Activated CD4-positive, alpha-beta T cell treated with anti-CD3 and anti-CD28 coated beads, Interleukin-2, amount 10 ng/mL, durations not matched to agents 7 days and 5 days (primary cell): ENCODE data around the gene CPHXL2. TPM values are rescaled to one million over a fixed set of nuclear protein-coding genes. Genes with fewer than 3 reads are reported as not detected.

ENCODE experiments used
- CTCF ChIA-PET: fragments of 350-600 bp; sonication (Branson Sonifier 250); formaldehyde crosslinking; loops from one replicate; lab custom pipeline; 2021; ENCODE audit warnings: antibody characterized with exemption; lab: Charles Lee
- POLR2A ChIA-PET: fragments of 350-600 bp; sonication (Branson Sonifier 250); formaldehyde crosslinking; loops from one replicate; lab custom pipeline; 2021; ENCODE audit warnings: antibody characterized with exemption; lab: Charles Lee
- DNase-seq: peaks from one replicate; pipeline ENCODE4 v3.0.0-alpha.2; 2020
- H3K27ac Mint-ChIP-seq: one replicate; pipeline ENCODE4 v1.8.0; 2021; ENCODE audit warnings: mild to moderate bottlenecking, moderate library complexity, mixed read lengths
- H3K27me3 Mint-ChIP-seq: one replicate; pipeline ENCODE4 v1.8.0; 2021; ENCODE audit warnings: mixed read lengths
- H3K36me3 Mint-ChIP-seq: one replicate; pipeline ENCODE4 v1.8.0; 2021; ENCODE audit warnings: low read depth, mixed read lengths
- H3K4me1 Mint-ChIP-seq: one replicate; pipeline ENCODE4 v1.8.0; 2021; ENCODE audit warnings: mixed read lengths
- H3K4me3 Mint-ChIP-seq: one replicate; pipeline ENCODE4 v1.8.0; 2021; ENCODE audit warnings: mild to moderate bottlenecking, moderate library complexity, mixed read lengths
- H3K9me3 Mint-ChIP-seq: one replicate; pipeline ENCODE4 v1.8.0; 2021; ENCODE audit warnings: mixed read lengths
- total RNA-seq, 2 experiments: library from RNA; stranded (reverse); gene quantifications; one replicate each; pipeline ENCODE4 v1.2.3, GENCODE V29; 2021

Gene CPHXL2
- total RNA-seq, 2 experiments from 2014 or later: not detected

GRCh38 chr16:75615619-75616018 lies 61.2 kb downstream of the CPHXL2 start:
- peaks cover 28% of the 10 kb centered on the region for H3K4me1 Mint-ChIP-seq
- H3K4me3 Mint-ChIP-seq: no peak overlapping the region
- no peaks in the 10 kb centered on the region for H3K27me3 Mint-ChIP-seq
- CTCF ChIA-PET: interaction anchor here (0.6 to 0.7 kb wide), 2 partner anchors 20 to 344 kb away, joined by 3 to 4 read pairs; no protein-coding TSS in a partner anchor
- POLR2A ChIA-PET: interaction anchor here (0.7 kb wide), 1 partner anchor 42 kb away, joined by 7 read pairs; no protein-coding TSS in a partner anchor
- peak overlapping the region; percentile 89 for H3K27ac Mint-ChIP-seq
- DNase-seq: no peak
- peaks cover 67% of the 10 kb centered on the region for H3K36me3 Mint-ChIP-seq
- H3K9me3 Mint-ChIP-seq: no peaks in the 10 kb centered on the region

GRCh38 chr16:75614066-75614897 lies 62.5 kb downstream of the CPHXL2 start:
- Mint-ChIP-seq H3K9me3 (no peaks in the 10 kb centered on the region), H3K27ac (no peak overlapping the region), H3K4me1 (peaks cover 22% of the 10 kb centered on the region), H3K27me3 (no peaks in the 10 kb centered on the region), H3K4me3 (no peak overlapping the region), H3K36me3 (peaks cover 64% of the 10 kb centered on the region)
- DNase-seq: no peak
- ChIA-PET POLR2A (interaction anchor here (0.7 kb wide), 2 partner anchors 49 to 505 kb away, joined by 3 to 4 read pairs; no protein-coding TSS in a partner anchor), CTCF (no interaction called here)

Other genes starting within 250 kb of the CPHXL2 start
- gene CFDP1, start 243.5 kb downstream of the CPHXL2 start, total RNA-seq: 10 to 100 TPM; 42.4 to 43.7 TPM
- gene TMEM170A, start 212.3 kb downstream of the CPHXL2 start, total RNA-seq: 10 to 100 TPM; 35.1 to 36.3 TPM
- not detected for gene CHST6, start 181.6 kb downstream of the CPHXL2 start, total RNA-seq
- under 1 TPM in 1 of 2 experiments, not detected in 1; 0.06 TPM for gene CHST5, start 140.9 kb downstream of the CPHXL2 start, total RNA-seq
- gene TMEM231, start 120.8 kb downstream of the CPHXL2 start, total RNA-seq: 1 to 10 TPM; 1.9 to 2.2 TPM
- 10 to 100 TPM; 60.7 to 66.2 TPM for gene GABARAPL2, start 110.6 kb downstream of the CPHXL2 start, total RNA-seq
- 10 to 100 TPM; 60.3 to 66.1 TPM for gene ADAT1, start 53.7 kb downstream of the CPHXL2 start, total RNA-seq
- 100 to 1,000 TPM; 185 to 207 TPM for gene KARS1, start 29.3 kb downstream of the CPHXL2 start, total RNA-seq
- 10 to 100 TPM; 69.2 to 70.1 TPM for gene TERF2IP, start 29.2 kb downstream of the CPHXL2 start, total RNA-seq
- not detected for gene DUXB, start 24.5 kb upstream of the CPHXL2 start, total RNA-seq
- gene CPHXL, start 49.5 kb upstream of the CPHXL2 start, total RNA-seq: not detected